Adipocyte (in vitro differentiated cells): ENCODE data around the gene PRDM5.

Experiments
- DNase-seq: peaks from one replicate; pipeline ENCODE4 v3.0.0-alpha.2; 2015; ENCODE audit warnings: low read depth
- H3K27me3 ChIP-seq: replicated peaks from 2 replicates; pipeline ENCODE4 v1.7.0; 2013; ENCODE audit warnings: mild to moderate bottlenecking, low read length, moderate library complexity; ENCODE audit not compliant: control insufficient read depth, insufficient read depth
- H3K36me3 ChIP-seq: 2 replicates; pipeline ENCODE4 v1.7.0; 2013; ENCODE audit warnings: low read length, mild to moderate bottlenecking, moderate library complexity; ENCODE audit not compliant: control insufficient read depth, insufficient read depth, severe bottlenecking
- H3K4me1 ChIP-seq: 2 replicates; pipeline ENCODE4 v1.7.0; 2013; ENCODE audit warnings: mild to moderate bottlenecking, low read length, moderate library complexity; ENCODE audit not compliant: control insufficient read depth, insufficient read depth
- H3K4me3 ChIP-seq: 2 replicates; pipeline ENCODE4 v1.7.0; 2013; ENCODE audit warnings: mild to moderate bottlenecking, low read length, moderate library complexity
- H3K9ac ChIP-seq: 2 replicates; pipeline ENCODE4 v1.7.0; 2013; ENCODE audit warnings: mild to moderate bottlenecking, low read length, moderate library complexity
- H3K9me3 ChIP-seq: 2 replicates; pipeline ENCODE4 v1.7.0; 2013; ENCODE audit warnings: mild to moderate bottlenecking, low read length, moderate library complexity; ENCODE audit not compliant: control insufficient read depth

PRDM5 gene

DNA sequence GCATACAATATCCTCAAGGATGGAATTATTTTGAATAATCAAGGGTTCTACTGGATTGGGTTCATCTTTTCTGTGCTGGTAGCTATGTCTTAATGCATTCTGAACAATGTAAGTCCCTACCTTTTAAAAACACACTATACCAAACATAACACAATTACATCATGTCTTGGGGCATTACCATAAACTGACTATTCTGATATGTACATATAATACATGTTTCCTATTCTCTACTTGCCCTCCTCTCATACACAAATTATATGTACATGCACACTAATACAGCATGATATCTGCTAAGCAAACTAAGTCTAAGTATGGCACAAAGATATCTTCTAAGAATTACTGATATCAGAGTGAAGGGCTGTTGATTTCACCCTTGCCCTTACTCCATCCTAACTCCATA is 147.1 kb downstream of the PRDM5 start:
- Histone ChIP-seq H3K4me3 (no peak overlapping the region), H3K4me1 (peaks cover 4% of the 10 kb centered on the region), H3K9ac (no peak overlapping the region), H3K27me3 (no peaks in the 10 kb centered on the region), H3K9me3 (no peaks in the 10 kb centered on the region), H3K36me3 (no peaks in the 10 kb centered on the region)
- no peak for DNase-seq

DNA sequence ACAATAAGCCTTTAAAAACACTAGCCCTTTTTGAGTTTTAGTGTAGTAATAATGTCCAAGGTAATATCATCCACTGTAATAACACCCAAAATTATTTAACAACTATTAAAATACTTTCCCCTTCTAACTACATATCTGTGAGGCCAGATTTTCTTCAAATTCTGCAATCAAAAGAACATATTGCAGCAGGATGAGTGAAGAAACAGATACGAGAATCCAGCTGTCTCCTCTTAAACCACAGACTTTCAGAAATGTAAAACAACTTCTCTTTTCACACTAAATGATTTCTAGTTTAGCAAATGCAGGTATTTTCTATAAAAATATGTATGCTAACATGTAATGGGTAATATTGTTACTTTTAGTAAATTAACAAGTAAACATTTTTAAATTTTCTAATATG is 148.9 kb downstream of the PRDM5 start:
- no peak overlapping the region for H3K9ac ChIP-seq
- H3K4me3 ChIP-seq, result no peak overlapping the region
- H3K9me3 ChIP-seq, result no peaks in the 10 kb centered on the region
- no peak for DNase-seq
- H3K36me3 ChIP-seq, result no peaks in the 10 kb centered on the region
- H3K27me3 ChIP-seq, result no peaks in the 10 kb centered on the region
- peaks cover 4% of the 10 kb centered on the region for H3K4me1 ChIP-seq

DNA sequence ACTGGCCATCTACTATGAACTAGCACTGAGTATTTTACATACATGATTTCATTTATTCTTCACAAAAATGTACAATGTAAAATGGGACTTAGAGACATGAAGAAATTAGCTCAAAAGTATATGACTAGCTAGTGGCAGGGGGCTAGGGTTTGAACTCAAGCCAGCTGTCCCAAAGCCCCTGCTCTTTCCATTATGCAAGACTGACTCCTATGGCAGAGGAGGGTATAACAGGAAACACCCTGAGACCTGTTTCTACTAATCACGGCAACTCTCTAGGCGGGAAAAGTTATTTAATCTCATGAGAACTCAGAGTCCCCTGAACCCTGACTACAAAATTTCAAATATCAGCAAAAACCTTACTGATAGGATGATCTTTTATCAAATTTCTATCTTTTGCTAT is 150.6 kb downstream of the PRDM5 start:
- no peaks in the 10 kb centered on the region for H3K9me3 ChIP-seq
- no peaks in the 10 kb centered on the region for H3K4me1 ChIP-seq
- DNase-seq, result no peak
- H3K36me3 ChIP-seq, result no peaks in the 10 kb centered on the region
- no peak overlapping the region for H3K9ac ChIP-seq
- H3K4me3 ChIP-seq, result no peak overlapping the region
- H3K27me3 ChIP-seq, result no peaks in the 10 kb centered on the region

DNA sequence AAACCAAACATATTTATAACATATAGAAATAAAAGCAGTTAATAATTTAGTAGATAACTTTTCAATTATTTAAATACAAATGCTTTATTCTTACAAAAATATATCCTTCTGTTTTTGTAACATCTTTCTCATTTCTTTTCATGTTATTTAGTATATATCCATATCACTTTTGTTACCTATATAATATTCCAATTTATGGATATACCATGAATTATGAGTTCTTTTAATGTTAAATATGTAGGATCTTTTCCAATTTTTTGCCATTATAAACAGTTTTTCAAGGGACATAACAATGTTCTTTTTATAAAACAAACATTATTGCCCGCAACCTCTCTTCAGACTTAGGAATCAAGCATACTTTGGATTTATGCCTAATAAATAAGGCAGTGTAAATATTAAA is 151.6 kb downstream of the PRDM5 start:
- Histone ChIP-seq H3K4me1 (no peaks in the 10 kb centered on the region), H3K36me3 (no peaks in the 10 kb centered on the region), H3K27me3 (no peaks in the 10 kb centered on the region), H3K9ac (no peak overlapping the region), H3K4me3 (no peak overlapping the region), H3K9me3 (no peaks in the 10 kb centered on the region)
- no peak for DNase-seq

DNA sequence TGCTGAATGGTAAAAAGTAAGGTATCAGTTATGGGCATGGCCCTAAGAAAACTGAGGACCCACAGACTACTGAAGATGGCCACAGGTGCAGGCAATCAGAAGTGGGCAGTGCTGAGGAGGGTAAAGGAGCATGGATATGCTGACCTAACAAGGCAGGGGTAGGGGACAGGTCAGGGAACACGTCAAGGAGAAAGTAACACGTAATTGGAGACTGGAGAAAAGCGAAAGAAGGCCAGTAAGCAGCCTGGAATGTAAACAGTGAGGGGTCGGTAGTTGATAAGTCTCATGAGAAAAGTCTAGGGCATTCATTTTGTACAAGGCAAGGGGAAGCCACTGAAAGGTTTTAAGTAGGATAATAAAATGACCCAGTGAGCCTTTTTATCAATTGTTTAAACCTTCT is 153.3 kb downstream of the PRDM5 start:
- H3K4me3 ChIP-seq, result no peak overlapping the region
- no peaks in the 10 kb centered on the region for H3K27me3 ChIP-seq
- H3K9me3 ChIP-seq, result no peaks in the 10 kb centered on the region
- H3K9ac ChIP-seq, result no peak overlapping the region
- DNase-seq, result peak; percentile 63
- H3K4me1 ChIP-seq, result peaks cover 3% of the 10 kb centered on the region
- no peaks in the 10 kb centered on the region for H3K36me3 ChIP-seq

DNA sequence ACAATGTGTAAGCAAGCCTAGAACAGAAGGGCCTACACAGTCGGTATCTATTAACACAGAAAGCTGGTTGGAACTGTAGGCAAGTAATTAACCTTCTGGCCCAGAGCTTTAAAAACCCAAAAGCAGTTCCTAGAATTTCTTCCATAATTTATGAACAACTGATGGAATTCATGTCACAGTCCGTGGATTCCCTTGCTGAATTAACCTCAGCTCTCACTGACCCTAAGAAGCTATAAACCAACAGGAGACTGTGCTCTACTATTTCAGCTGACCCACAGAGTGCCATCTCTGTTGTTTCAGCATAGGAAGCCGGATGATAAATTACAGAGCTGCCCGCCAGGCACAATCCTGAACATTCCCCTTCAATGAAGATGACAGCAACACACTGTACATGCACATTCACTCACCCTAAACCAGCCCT is 157.3 kb downstream of the PRDM5 start:
- Histone ChIP-seq H3K27me3 (no peaks in the 10 kb centered on the region), H3K36me3 (no peaks in the 10 kb centered on the region), H3K4me1 (peaks cover 3% of the 10 kb centered on the region), H3K4me3 (no peak overlapping the region), H3K9ac (no peak overlapping the region), H3K9me3 (no peaks in the 10 kb centered on the region)
- no peak for DNase-seq

DNA sequence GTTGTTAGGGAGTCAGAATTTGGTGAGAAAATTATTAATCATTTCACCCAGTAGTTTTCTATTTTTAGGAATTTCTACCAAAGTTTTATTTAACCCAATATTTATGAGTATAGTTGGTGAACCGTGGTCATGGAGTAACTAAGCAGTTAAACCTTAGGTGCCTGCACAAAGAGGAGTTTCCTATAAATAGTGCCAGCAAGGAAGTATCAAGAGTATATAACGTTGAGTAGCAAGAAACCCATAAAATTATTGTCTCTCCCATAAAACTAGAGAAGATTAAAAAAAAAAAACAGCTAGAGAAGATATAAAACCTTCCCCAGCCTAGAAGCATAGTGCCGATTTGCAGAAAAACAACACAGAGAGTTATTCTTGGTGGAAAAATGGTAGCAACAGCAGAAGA is 158.9 kb downstream of the PRDM5 start:
- Histone ChIP-seq H3K4me1 (peaks cover 3% of the 10 kb centered on the region), H3K36me3 (no peaks in the 10 kb centered on the region), H3K4me3 (no peak overlapping the region), H3K27me3 (no peaks in the 10 kb centered on the region), H3K9me3 (no peaks in the 10 kb centered on the region), H3K9ac (no peak overlapping the region)
- DNase-seq, result no peak

DNA sequence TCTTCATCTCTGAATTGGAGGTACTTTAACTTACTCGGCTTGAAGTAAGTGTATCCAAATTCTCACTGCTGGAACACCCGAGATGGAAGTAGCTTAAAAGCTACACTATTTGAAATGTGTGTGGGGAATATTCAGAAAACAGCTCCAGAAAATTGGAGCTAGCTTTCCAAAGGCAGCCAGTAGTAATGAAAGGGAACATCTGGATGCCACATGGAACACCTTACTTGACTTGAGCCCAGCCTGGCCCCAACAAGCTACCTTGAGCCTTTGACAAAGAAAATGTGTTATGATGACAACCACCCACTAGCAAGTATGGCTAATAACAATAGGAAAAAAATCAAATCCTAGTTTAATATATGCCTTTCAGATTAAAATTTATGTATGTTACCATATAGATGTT is 161.5 kb downstream of the PRDM5 start:
- no peak overlapping the region for H3K4me3 ChIP-seq
- H3K36me3 ChIP-seq, result no peaks in the 10 kb centered on the region
- peaks cover 3% of the 10 kb centered on the region for H3K4me1 ChIP-seq
- H3K27me3 ChIP-seq, result no peaks in the 10 kb centered on the region
- no peak overlapping the region for H3K9ac ChIP-seq
- H3K9me3 ChIP-seq, result no peaks in the 10 kb centered on the region
- no peak for DNase-seq

DNA sequence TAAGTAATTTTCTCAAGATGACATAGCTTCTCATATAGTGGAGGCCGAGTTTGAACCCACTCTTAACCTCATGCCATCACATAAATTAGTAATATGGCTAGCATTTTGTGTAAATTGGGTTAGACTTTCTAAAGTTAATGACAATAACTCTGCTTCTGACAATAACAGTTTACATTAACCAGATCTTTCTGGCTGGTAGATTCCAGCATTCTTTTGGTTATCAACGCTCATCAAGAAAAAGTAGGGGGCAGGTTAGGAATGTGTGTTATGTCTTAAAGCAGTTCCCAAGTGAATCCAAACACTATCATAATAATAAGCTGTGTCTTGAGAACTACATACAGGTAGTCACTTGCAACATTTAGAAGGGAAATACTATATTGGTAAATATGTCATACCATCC is 162.5 kb downstream of the PRDM5 start:
- H3K4me3 ChIP-seq, result no peak overlapping the region
- no peaks in the 10 kb centered on the region for H3K27me3 ChIP-seq
- no peaks in the 10 kb centered on the region for H3K9me3 ChIP-seq
- H3K9ac ChIP-seq, result no peak overlapping the region
- no peak for DNase-seq
- peaks cover 3% of the 10 kb centered on the region for H3K4me1 ChIP-seq
- H3K36me3 ChIP-seq, result no peaks in the 10 kb centered on the region

DNA sequence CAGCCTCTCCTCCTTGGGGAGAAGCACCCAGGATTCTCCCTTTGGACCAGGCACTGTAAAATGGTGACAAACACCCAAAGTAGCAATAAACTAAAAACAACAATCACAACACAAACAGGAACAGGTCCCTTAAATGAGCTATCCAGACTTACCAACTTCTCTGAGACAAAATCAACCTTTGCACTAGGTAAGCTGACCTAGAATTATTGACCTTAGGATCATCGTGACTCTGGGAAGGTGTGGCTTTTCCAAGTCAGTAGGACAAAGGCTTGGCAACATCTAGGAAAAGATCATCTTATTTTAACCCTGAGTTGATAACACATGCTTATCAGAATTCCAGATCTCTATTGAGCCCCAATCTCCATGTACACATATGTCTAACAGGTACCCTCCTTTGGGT is 166.7 kb downstream of the PRDM5 start:
- Histone ChIP-seq H3K27me3 (no peaks in the 10 kb centered on the region), H3K4me1 (no peaks in the 10 kb centered on the region), H3K9me3 (peaks cover 4% of the 10 kb centered on the region), H3K4me3 (no peak overlapping the region), H3K9ac (no peak overlapping the region), H3K36me3 (peaks cover 8% of the 10 kb centered on the region)
- no peak for DNase-seq

DNA sequence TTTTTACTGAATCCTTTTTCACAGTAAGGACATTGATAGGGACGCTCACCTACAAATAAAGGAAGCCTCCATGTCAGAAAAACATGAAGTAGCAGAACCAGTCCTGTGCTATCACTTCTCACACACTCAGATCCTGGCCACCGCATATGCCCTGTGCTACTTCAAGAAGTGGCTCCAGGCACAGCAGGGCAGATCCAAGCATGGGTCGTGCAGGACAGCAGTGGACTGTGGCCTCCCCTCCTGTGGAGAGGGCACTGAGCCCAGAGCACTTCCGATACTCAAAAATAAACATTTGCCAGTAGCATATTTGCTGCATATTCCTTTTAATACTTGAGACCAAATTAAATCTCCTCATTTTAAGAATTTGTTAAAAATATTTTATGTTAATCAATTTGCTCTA is 167.9 kb downstream of the PRDM5 start:
- DNase-seq, result no peak
- Histone ChIP-seq H3K4me1 (no peaks in the 10 kb centered on the region), H3K9me3 (peaks cover 10% of the 10 kb centered on the region), H3K36me3 (peaks cover 11% of the 10 kb centered on the region), H3K4me3 (no peak overlapping the region), H3K9ac (no peak overlapping the region), H3K27me3 (no peaks in the 10 kb centered on the region)

DNA sequence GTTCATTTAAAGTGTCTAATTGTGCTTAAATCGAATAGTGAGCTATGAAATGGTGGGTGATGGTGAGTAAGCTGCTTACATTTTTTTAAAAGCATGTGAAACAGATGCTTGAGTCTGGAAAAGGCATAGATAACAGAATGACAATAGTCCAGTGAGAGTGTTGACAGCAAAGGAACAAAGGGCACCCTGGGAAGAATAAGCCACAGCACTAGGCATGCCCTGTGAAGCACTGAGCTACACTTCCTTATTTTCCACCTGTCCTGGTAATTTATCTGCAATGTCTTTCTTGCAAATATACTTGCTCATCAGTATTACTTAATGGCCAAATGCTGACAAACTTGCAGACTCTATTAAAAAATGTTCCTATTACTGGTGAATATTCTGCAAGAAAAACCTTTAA is 168.7 kb downstream of the PRDM5 start:
- Histone ChIP-seq H3K9me3 (peaks cover 10% of the 10 kb centered on the region), H3K4me3 (no peak overlapping the region), H3K36me3 (peaks cover 11% of the 10 kb centered on the region), H3K27me3 (no peaks in the 10 kb centered on the region), H3K4me1 (no peaks in the 10 kb centered on the region), H3K9ac (no peak overlapping the region)
- DNase-seq, result no peak
